ENCODE results near the gene ATN1. TPM values are rescaled to one million over a fixed set of nuclear protein-coding genes. Genes with fewer than 3 reads are reported as not detected.

ATN1 gene
- total and polyA plus RNA-seq, 9 of the 15 experiments (the other 6 are each of a cell fraction or from before 2014, with no cell fraction given): 0.15 to 49.8 (median 2.7) TPM

- TF ChIP-seq AFF1 (IDR thresholded peaks at IDR 0.05; ENCODE audit: low read depth in 1 of 2, partially characterized antibody in 2 of 2) (no peak), NCOA6 (IDR thresholded peaks at IDR 0.05) (no peak), AFF4 (CRISPR knock-in tag; IDR thresholded peaks at IDR 0.05) (no peak), NCOR1 (IDR thresholded peaks at IDR 0.05) (no peak), RBBP5 (IDR thresholded peaks at IDR 0.05; ENCODE audit: borderline replicate concordance, insufficient read depth, low read length, poor library complexity, severe bottlenecking) (peak; percentile 67), ZNF175 (CRISPR knock-in tag; IDR thresholded peaks at IDR 0.05; ENCODE audit: low read depth) (no peak), VEZF1 (CRISPR knock-in tag; IDR thresholded peaks at IDR 0.05) (no peak), ZC3H4 (CRISPR knock-in tag; IDR thresholded peaks at IDR 0.05; ENCODE audit: borderline replicate concordance) (0 out of 2 replicates have a peak, but pooled peaks have one; percentile 65), STAG1 (CRISPR knock-in tag; IDR thresholded peaks at IDR 0.05; ENCODE audit: borderline replicate concordance) (no peak), DPF2 (IDR thresholded peaks at IDR 0.05) (peak; percentile 54; the same call in 1 of the 2 replicates), EP300 (IDR thresholded peaks at IDR 0.05; ENCODE audit: low read length) (no peak), SUPT5H (IDR thresholded peaks at IDR 0.05) (no peak), ZFP91 (CRISPR knock-in tag; IDR thresholded peaks at IDR 0.05) (no peak), SAFB (IDR thresholded peaks at IDR 0.05; ENCODE audit: borderline replicate concordance, low read depth, low read length) (peak; percentile 71; the same call in 1 of the 2 replicates), FOS (IDR thresholded peaks at IDR 0.05; ENCODE audit: extremely low read depth, insufficient read length) (no peak), ZNF134 (CRISPR knock-in tag; conservative IDR thresholded peaks at IDR 0.05) (no peak)
These were observed 33.5 kb downstream of the ATN1 start (continued) for GRCh38 chr12:6961278-6961694.

Data from K562 (cell line).